ENCODE measurements around the gene HCLS1. TPM values are rescaled to one million over a fixed set of nuclear protein-coding genes. Genes with fewer than 3 reads are reported as not detected.
A peak's percentile ranks its signal among the peaks of the same experiment; 100 is the strongest.

HCLS1 gene
- total and polyA plus RNA-seq, 2 of the 8 experiments (the other 6 are each of a cell fraction or from before 2014, with no cell fraction given): 0.53 to 1.3 TPM

DNA sequence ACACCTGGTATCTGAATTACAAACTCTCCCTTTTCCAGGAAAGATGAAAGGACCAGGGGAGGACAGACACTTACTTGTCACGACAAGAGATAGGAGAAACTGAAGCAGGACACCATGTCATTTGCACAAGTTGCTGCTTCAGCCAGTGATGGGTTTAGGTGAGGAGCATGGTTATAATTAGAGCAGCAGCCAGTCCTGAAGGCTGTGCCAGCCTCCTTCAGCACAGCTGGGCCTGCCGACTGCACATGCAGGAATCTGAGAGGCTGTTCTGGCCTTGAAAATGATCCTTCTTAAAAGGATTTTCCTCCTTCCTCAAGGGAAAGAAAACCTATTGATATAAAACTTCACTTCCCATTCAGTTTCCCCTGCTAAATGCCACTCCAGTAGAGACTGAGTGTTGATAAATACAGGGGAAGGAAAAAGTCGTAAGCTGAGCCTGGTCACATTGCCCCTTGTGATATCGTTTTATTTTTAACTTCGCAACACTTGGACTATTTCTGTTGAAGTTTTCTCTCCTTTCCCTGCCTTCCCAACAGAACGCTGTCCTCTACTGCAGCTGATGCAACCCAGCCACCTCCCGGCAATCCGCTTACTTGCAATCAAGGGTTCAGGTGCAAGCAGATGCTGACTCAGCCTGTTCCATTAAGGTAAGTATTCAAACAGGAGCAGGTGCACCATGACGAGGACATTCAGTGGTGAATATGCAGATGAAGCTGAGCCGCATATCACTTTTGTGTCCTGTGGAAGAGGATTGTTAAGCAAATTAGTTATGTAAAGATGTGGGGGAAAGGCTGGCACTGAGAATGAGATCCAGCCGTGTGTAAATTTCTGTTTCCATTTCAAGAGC is 67.6 kb downstream of the HCLS1 start, which contains the start of gene FBXO40 (continued):
- no peak for TF ChIP-seq EGR1 (IDR thresholded peaks at IDR 0.05; ENCODE audit: borderline replicate concordance, low read depth, low read length)
- no peak for TF ChIP-seq SUZ12 (IDR thresholded peaks at IDR 0.05; ENCODE audit: low read length)
- no peak for TF ChIP-seq BRCA1 (IDR thresholded peaks at IDR 0.05; ENCODE audit: low read depth, low read length)
- peak in 1 of 2 experiments; percentile 85; a peak in 1 of 4 replicates for TF ChIP-seq HDAC2 (IDR thresholded peaks at IDR 0.05; ENCODE audit: borderline replicate concordance in 1 of 2, low read depth in 2 of 2, low read length in 2 of 2)
- TF ChIP-seq CBX8 (IDR thresholded peaks at IDR 0.05; ENCODE audit: borderline replicate concordance, low read depth, low read length): no peak
- TF ChIP-seq SIN3A (conservative IDR thresholded peaks at IDR 0.05 in 1 of 2, IDR thresholded peaks at IDR 0.05 in 1 of 2; ENCODE audit: low read depth in 1 of 2, low read length in 2 of 2): peak in 1 of 2 experiments; percentile 22; a peak in 1 of 4 replicates
- TF ChIP-seq EP300 (IDR thresholded peaks at IDR 0.05; ENCODE audit: borderline replicate concordance in 1 of 2, low read depth in 2 of 2, low read length in 2 of 2): peak in 1 of 2 experiments; percentile 95; a peak in 2 of 3 replicates
- no peak for TF ChIP-seq ZNF274 (IDR thresholded peaks at IDR 0.05; ENCODE audit: borderline replicate concordance, extremely low read depth, low read length)
- TF ChIP-seq SP2 (IDR thresholded peaks at IDR 0.05; ENCODE audit: low read length): no peak
